ENCODE results near the gene FMNL2. TPM values are rescaled to one million over a fixed set of nuclear protein-coding genes. Genes with fewer than 3 reads are reported as not detected.
A peak's percentile ranks its signal among the peaks of the same experiment; 100 is the strongest.
"Not testable (repeated sequence)": the region's sequence is repeated elsewhere in the genome, so short reads cannot be mapped to it uniquely, and the experiment has no call there.

FMNL2 gene
- 100 to 1,000 TPM; 103 to 199 (median 111) TPM for polyA plus RNA-seq (ENCODE audit: insufficient read length in 4 of 4)

DNA sequence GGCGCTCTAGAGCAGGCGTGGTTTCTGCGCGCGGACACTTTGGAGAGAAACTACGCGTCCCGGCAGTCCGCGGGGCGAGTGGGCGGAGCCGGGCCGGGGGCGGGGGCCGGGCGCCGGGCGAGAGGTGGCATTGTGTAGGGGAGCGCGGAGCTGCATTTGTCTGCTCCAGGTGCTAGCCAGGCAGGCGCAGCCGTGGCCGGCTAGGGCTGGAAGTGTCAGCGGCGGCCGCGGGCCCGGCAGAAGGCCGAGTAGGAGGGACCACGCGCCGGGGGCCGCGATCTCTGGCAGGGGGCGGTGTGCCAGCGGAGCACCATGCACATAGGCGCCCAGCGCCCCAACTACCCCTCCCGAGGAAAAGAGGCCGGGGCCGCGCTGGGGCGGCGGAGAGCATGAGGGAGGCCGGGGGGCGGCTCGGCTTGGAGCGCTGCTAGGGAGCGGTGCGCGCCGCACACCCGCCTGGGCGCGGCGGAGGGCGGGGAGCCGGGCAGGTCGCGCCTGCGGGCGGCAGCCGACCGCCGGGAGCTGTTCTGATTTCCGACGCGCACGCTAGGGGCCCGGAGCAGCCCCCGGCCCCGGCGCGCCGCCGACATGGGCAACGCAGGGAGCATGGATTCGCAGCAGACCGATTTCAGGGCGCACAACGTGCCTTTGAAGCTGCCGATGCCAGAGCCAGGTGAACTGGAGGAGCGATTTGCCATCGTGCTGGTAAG lies at the start of gene FMNL2:
Gene FMNL2, plus strand, starts transcription at position 159 of the 710 bp plus-strand sequence.
- peak; percentile 68 to 77 (median 76) for DNase-seq (ENCODE audit: low read depth in 4 of 4, low spot score in 3 of 4)

DNA sequence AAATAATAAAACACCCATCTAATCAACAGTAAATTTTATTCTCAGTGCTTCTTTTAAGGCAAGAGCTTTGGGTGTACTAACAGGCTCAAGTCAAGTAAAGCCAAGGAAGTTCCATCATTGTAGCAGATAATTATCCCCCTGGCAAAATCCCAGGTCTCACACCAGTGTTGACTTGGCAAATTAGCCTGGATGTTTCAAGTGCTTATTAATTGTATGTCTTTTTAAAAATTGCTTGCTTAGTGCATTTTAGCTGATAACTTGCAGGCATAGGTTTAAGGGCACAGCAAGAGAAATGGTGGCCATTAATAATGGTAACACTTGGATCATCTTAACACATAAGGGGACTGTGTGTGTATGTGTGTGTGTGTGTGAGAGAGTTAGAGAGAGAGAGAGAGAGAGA lies 42.0 kb upstream of the FMNL2 start:
- DNase-seq (ENCODE audit: low read depth in 4 of 4, low spot score in 3 of 4): no peak

DNA sequence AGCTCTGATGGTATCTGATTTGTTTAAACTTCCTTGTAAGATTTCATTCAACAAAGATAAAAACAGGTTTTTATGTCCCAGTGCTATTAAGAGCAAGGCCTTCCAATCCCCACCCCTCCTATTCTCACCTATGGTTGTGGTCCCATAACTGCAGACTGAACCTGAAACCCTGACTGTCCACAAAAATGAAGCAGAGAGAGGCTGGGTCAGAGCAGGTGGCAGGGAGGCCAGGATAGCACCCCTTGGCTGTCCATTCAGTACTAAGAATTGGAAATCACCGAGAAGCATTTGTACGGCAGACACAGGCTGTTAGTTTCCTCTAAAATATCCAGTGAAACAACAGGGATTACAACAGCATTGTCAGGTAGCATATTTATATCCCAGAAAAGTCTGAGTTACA lies 37.3 kb upstream of the FMNL2 start:
- DNase-seq (ENCODE audit: low read depth in 4 of 4, low spot score in 3 of 4): no peak

DNA sequence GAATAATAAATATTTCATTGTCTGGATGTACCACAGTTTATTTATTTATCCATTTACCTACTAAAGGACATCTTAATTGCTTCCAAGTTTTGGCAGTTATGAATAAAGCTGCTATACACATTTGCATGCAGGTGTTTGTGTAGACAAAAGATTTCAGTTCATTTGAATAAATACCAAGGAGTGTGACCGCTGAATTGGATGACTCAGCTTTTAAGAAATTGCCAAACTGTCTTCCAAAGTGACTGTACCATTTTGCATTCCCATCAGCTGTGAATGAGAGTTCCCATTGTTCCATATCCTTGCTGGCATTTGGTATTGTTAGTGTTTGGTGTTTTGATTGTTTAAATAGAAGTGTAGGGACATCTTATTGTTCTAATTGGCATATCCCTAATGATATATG lies 36.2 kb upstream of the FMNL2 start:
- no peak for DNase-seq (ENCODE audit: low read depth in 4 of 4, low spot score in 3 of 4)

DNA sequence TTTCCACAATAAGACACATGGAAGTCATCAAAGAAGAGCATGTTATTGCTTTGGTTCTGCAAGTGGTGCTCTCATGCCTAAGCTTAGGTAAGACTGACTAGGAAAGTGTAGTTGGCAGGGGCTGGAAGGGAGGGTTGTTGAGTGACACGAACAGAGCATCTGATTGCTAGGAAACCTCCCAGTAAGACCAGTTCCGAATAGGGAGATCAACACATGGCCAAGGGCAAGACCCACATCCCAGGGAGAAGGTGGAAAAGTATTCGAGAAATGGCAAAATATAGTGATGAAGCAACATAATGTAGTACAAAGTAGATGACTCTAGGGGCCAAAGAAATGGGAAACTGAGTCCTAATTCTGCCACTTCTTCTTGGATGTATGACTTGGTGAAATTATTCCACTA lies 33.8 kb upstream of the FMNL2 start:
- no peak for DNase-seq (ENCODE audit: low read depth in 4 of 4, low spot score in 3 of 4)

DNA sequence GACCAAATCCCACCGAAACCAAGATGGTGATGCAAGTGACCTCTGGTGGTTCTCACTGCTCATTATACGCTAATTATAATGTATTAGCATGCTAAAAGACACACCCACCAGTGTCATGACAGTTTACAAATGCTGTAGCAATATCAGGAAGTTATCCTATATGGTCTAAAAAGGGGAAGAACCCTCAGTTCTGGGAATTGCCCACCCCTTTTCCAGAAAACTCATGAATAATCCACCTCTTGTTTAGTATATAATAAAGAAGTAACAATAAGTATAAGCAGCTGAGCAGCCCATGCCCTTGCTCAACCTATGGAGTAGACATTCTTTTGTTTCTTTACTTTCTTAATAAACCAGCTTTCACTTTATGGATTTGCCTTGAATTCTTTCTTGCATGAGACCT lies 31.0 kb upstream of the FMNL2 start:
- no peak for DNase-seq (ENCODE audit: low read depth in 4 of 4, low spot score in 3 of 4)

DNA sequence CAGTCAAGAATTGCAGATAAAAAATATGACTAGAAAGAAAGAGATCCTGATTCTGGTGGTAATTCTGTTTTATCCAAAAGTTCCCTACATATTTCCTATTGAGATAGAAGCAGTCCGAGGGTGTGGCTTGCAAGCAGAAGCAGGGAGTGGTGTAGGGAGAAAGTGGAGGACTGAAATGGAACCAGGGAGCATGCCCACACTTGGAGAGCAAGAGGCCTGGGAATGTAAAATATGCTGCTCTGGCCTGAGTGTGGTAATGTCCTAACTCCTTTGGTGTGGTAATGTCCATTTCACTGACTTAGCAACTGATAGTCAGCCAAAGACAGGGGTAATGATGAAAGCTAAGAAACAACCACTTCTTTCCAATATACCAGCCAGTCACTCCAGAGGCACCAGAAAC lies 30.1 kb upstream of the FMNL2 start:
- DNase-seq (ENCODE audit: low read depth in 4 of 4, low spot score in 3 of 4): no peak

DNA sequence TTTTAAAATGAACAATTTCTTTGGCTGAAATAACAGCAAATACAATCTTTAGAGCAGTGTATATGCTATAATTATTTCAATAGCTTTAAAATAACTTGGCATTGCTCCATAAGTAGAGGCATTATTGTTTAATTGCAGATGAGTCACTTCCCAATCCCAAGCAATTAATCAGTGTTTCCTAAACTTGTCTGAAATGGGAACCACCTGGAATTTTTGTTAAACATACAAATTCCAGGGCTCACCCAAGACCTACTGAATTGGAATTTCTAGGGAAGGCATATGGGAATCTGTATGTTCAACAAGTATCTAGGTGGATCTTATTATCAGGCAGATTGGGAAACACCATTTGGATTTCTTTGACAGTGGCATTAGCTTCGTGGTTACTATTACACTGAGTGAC lies 27.1 kb upstream of the FMNL2 start:
- DNase-seq (ENCODE audit: low read depth in 4 of 4, low spot score in 3 of 4): no peak

DNA sequence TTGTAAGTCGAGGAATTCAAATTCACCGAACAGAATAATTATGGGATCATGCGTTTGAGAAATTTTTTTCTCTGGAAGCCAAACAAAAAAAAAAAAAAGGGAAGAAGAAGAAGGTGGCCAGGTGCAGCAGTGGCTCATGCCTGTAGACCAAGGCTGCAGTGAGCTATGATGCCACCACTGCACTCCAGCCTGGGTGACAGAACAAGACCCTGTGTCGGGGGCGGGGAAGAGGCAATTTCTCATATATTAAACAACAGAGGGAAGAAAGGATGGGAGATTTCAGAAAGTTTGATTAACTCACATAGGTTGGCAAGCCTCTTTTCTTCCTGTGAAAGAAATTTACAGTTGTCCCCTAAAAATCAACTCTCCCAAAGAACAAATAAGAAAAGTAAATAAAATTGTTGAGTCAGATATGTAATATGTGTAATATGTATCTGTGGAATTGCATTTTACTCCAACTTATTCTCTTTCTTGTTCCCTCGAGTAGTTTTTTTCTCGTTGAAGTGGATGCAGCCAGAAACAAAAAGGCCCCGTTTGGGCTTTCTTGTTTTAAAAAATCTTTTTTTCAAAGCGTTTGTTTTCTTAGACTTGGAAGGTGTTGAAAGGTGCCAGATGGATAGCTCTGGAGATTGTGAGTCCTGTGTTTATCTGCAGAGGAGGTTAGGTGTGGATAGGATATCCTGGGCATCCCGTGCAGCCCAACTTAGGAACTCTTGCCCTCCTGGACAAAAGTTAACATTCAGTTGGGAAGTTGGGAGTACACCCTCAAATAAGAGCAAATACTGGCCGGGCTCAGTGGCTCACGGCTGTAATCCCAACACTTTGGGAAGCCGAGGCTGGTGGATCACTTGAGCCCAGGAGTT lies 25.4 kb upstream of the FMNL2 start:
- DNase-seq (ENCODE audit: low read depth in 4 of 4, low spot score in 3 of 4): no peak

DNA sequence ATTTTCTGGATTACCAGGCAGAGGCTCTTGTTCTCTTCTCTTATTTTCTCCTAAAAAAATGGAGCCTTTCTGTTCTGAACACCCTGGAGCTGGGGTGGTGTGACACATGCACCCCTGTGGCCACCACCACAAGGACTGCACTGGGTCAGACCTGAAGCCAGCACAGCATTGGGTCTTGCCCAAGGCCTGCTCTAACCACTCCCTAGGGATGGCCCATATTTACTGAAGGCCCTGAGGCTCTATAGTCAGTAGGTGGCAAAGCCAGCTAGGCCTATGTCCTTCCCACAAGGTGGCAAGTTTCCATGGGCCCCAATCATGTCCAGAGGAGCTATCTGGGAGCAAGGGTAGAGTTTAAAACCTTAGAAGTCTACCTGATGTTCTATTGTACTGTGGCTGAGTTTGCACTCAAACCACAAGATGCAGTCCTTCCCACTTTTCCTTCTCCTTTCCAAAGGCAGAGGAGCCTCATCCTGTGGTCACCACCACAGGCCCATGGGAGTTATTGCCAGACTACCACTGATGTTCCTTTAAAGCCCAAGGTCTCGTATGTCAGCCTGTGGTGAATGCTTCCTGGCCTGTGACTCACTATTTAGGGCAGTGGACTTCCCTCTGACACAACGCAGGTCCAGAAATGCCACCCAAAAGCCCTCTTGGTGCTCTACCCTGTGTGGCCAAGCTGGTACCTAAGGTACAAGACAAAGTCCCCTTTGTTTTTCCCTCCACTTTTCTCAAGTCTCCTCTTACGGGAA lies 15.0 kb upstream of the FMNL2 start:
- no peak for DNase-seq (ENCODE audit: low read depth in 4 of 4, low spot score in 3 of 4)

DNA sequence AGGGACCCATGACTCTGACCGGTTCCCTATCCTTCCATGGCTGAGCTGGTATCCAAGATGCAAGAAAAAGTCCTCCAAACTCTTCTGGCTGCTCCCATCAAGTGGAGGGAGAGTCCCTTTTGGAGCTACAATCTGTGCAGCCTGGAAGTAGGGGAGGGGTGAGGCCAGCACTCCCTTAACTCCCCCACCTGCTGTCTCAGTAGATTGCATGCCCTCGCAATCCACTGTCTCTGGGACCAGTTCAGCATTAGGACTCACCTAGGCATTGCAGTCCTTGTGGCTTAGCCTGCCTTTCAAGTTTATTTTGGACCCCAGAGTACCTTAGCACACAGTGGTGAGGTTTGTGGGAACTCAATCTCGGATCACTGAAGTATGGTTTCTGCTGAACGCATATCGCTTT lies 14.2 kb upstream of the FMNL2 start:
- DNase-seq (ENCODE audit: low read depth in 4 of 4, low spot score in 3 of 4): no peak

DNA sequence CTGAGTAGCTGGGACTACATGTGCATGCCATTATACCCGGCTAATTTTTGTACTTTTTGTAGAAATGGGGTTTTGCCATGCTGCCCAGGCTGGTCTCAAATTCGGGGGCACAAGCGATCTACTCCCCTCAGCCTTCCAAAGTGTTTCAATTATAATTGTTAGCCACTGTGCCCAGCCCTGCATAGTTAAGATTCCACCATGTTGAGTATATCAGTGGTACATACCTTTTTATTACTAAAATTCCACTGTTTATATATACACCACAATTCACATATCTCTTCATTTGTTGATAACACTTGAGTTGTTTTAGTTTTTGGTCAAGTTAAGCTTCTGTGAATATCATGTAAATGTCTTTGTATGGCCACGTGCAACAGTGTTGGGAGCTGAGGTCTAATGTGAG lies 12.8 kb upstream of the FMNL2 start:
- DNase-seq (ENCODE audit: low read depth in 4 of 4, low spot score in 3 of 4): no peak

DNA sequence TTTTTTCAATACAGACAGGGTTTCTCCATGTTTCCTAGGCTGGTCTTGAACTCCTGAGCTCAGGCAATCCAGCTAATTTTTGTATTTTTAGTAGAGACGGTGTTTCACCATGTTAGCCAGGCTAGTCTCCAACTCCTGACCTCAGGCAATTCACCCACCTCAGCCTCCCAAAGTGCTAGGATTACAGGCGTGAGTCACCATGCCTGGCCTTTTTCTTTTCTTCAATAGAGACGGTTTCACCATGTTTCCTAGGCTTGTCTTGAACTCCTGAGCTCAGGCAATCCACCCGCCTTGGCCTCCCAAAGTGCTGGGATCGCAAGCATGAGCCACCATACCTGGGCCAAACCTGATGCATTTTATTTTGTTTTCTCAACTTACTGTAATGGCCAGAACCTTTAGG lies 9.8 kb upstream of the FMNL2 start:
- not testable (repeated sequence) for DNase-seq (ENCODE audit: low read depth in 4 of 4, low spot score in 3 of 4)

DNA sequence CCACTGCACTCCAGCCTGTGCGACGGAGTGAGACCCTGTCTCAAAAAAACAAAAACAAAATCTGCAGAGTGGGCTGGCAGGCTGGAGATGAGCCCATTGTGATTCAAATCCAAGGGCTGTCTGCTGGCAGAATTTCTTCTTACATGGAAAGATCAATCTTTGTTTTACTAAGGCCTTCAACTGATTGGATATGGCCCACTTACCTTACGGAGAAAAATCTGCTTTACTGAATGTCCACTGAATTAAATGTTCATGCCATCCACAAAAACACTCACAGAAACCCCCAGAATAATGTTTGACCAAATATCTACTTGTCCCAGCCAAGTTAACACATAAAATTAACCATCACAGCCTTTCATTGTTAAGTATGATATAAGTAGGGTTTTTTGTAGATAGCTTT lies 8.3 kb upstream of the FMNL2 start:
- no peak for DNase-seq (ENCODE audit: low read depth in 4 of 4, low spot score in 3 of 4)

DNA sequence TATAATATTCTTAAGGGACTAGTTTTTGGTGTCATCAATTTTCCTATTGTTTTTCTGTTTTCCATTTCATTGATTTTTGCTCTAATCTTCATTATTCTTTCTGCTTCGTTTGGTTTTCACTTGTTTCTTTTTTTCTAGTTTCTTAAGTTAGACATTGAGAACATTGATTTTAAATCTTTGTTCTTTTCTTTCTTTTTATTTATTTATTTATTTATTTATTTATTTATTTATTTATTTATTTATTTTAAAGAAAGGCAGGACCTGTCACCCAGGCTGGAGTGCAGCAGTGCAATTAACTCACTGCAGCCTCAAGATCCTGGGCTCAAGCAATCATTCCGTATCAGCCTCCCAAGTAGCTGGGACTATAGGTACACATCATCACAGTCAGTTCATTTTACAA lies 7.0 kb upstream of the FMNL2 start:
- no peak for DNase-seq (ENCODE audit: low read depth in 4 of 4, low spot score in 3 of 4)

DNA sequence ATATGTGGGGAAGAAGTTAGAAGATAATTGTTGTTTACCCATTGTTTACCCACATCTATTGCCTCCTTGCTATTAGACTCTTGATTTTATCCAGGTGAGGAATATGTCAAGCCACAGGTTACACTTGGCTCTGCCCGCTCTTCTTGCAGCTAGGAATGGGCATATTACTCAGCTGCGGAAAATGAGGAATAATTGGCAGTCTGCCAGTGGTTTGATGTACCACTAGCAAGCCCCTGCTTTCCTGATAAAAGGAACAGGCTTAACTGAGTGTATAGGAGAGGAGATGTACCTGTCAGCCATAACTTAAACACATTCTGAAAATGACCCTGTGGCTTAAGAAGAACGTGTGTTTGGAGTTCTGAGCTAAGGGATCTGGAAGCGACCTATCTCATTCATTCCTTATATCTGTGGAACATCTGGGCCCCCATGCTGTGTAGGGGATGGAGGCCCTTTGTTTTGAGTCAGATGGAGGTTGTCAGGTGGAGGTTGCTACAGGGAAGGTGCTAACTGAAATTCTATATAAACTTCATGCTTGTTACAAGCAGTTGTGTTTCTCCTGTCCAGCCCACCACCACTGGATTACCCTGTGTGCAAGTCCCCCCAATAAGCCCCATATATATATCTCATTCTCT lies 4.6 kb upstream of the FMNL2 start:
- DNase-seq (ENCODE audit: low read depth in 4 of 4, low spot score in 3 of 4): no peak

DNA sequence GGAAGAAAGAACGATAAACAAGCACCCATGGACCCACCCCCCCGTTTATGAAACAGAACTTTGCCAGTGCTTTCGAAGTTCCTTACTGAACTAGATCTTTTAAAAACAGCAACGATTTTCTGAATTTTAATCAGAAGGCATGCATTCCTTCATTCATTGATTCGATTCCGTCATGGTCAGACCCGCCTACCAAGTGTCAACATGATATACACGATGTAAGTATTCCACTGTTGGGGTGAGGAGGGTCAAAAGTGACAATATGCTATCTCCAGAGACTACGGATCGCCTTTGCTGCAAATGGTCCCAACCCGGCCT lies 316 bp upstream of the FMNL2 start:
- no peak for DNase-seq (ENCODE audit: low read depth in 4 of 4, low spot score in 3 of 4)

DNA sequence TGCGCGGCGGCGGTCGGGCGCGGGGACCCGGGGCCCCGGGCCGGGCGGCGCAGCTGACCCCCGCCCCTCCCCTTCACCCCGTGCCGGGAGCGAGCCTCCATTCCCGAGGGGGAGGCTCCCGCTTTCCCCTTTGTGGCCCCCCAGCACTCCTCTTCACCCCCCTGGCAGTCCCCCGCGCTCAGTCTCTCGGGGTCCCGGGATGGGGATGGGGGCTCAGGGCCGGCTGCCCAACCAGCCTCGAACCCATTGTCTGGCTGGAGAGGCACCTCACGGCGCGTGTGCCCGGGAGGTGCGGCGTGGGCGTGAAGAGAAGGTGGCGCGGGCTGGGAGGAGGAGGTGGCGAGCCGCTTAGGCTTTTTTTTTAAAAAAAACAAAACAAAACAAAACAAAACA lies 748 bp downstream of the FMNL2 start:
- DNase-seq (ENCODE audit: low read depth in 4 of 4, low spot score in 3 of 4): peak in 3 of 4 donors; percentile 18 to 35 (median 19)

DNA sequence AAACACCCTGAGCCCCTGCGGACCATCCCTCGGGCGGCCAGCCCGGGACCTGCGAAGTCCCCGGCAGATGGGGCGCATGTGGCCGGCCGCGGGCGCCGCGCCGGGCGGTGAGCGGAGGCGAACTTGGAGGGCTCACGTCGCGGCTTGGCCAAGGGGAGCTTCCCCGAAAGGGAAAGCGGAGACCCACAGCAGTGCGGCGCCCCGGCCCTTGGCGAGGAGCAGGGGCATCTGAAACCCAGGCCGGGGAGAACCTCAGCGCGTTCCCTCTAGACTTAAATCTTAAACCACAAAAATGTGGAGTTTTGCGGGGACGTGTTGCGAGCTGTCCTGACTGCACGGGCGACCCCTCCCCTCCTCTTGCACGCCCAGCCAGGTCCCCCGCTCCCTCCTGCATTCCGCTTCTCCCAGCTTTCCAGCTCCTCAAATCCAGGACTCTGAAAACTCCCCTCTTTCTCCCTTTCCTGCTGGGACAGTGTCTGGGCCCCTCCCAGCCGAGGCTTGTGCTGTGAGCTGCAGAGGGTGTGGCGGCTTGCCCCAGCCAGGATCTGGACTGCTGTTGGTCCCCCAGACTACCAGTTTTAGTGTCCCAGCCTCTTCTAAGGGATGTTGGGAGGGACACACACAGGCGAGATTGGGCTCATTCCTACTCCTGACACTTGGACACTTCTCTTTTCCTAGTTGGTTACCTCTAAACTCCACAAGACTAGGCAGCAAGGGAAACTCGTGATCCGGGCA lies 1.3 kb downstream of the FMNL2 start:
- peak; percentile 22 to 41 (median 34) for DNase-seq (ENCODE audit: low read depth in 4 of 4, low spot score in 3 of 4)

DNA sequence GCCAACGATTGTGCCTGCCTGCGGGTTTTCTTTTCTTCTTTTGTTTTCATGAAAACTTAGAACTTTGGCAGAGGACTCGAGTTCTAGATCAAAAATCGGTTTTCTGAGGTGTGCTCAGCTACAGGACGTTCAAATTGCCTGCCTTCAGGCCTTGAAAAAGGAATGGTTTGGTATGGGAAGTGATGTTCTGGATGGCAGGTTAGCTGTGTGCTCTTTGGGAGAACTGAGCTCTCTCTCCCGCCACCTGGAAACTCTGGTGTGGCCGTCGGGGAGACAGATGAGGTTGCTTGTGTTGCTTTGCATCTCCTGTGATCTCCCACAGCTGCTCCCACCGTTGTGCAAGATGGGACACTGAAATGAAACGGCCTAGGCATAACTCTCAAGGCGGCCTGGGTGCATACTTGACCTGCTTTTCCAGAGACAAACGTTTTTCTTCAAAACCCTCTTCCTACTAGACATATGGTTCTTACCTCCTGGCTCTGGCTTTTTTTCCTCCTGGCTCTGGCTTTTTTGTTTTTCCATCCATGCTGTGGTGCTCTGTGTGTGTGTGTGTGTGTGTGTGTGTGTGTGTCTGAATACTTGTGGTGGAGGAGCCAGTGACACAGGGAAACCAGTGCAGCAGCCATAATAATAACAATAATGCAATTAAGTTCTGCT lies 2.0 kb downstream of the FMNL2 start:
- DNase-seq (ENCODE audit: low read depth in 4 of 4, low spot score in 3 of 4): peak; percentile 18 to 25 (median 20)

Data from left renal pelvis (tissue), 4 donors.